ENCODE results near the gene VIM.
A peak's percentile ranks its signal among the peaks of the same experiment; 100 is the strongest.
"Not testable (repeated sequence)": the region's sequence is repeated elsewhere in the genome, so short reads cannot be mapped to it uniquely, and the experiment has no call there.

VIM gene

GRCh38 chr10:17257466-17258321 lies 29.7 kb downstream of the VIM start:
- DNase-seq = peak; percentile 75

DNA sequence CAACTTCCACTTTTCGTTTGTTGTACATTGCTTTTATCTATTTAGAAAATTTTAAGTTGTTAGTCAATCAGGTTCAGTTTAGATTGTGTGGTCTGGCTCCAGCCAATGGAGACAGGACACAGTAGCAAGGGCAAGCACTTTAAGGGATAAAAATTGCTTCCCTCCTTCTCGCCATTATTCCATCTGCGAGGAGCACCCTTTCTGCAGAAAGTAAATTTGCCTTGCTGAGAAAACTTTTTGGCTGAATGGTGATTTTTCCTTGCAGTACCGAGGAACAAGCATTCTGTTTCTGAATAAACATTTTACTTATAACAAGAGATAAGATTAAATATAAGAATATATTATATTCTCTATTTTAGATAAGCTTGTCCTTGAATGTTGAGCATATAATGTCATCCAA lies 34.5 kb downstream of the VIM start:
- DNase-seq = no peak

- no peak for DNase-seq
Measured at GRCh38 chr10:17263580-17263979, 35.5 kb downstream of the VIM start.

- DNase-seq = no peak
Measured at GRCh38 chr10:17265468-17265867, 37.4 kb downstream of the VIM start.

DNA sequence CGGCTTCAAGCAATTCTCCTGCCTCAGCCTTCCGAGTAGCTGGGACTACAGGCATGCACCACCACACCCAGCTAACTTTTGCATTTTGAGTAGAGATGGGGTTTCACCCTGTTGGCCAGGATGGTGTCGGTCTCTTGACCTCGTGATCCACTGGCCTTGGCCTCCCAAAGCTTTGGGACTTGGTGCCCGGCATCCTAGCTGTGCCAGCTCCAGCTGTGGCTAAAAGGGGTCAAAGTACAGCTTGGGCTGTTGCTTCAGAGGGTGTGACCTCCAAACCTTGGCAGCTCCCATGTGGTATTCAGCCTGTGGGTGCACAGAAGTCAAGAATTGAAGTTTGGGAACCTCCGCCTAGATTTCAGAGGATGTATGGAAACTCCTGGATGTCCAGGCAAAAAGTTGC lies 38.5 kb downstream of the VIM start:
- not testable (repeated sequence) for DNase-seq

GRCh38 chr10:17272648-17273047 lies 44.6 kb downstream of the VIM start:
- DNase-seq = no peak

DNA sequence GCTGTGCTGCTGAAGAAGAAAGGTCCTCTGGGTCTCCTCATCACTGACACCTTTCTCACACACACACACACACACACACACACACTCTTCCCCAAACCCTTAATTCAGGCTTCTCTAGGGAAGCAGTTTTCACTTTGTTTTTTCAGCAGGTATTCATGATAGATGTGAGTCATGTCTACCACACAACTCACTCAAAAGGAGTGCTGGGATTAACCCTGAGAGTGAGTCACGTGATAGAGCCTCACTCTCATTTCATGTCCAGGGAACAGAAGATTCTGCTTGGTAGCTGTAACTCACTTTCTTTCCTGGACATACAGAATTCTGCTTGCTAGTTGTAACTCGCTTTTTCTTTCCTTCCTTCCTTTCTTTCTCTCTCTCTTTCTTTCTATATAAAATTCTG lies 45.4 kb downstream of the VIM start:
- peak; percentile 73 for DNase-seq

- peak; percentile 68 for DNase-seq
Measured at GRCh38 chr10:17276756-17277424, 48.8 kb downstream of the VIM start.

DNA sequence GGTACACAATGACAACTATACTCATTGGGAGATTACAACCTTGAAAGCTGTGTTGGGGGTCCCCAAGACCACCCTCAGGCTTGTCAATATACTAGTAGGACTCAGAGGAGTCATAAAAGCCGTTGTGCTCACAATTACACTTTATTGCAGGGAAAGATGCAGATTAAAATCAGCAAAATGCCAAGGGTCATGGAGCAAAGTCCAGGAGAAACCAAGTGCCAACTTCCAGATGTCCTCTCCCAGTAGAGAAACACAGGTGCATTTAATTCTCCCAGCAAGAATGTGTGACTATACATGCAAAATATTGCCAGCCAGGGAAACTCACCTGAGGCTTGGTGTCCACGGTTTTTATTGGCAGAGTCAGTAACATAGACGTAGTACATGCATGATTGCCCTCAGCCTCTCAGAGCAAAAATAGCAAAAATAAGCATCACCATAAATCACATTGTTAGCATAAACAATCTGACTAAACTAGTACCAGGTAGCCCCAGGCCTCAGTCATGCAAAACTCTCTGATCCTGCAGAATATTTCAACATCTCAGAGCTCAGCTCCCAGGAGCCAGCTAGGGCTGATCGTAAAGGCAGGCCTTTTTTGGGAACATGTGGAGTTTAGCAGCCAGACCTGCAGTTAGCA lies 50.7 kb downstream of the VIM start:
- no peak for DNase-seq

GRCh38 chr10:17282311-17282710 lies 54.3 kb downstream of the VIM start:
- DNase-seq = no peak

DNA sequence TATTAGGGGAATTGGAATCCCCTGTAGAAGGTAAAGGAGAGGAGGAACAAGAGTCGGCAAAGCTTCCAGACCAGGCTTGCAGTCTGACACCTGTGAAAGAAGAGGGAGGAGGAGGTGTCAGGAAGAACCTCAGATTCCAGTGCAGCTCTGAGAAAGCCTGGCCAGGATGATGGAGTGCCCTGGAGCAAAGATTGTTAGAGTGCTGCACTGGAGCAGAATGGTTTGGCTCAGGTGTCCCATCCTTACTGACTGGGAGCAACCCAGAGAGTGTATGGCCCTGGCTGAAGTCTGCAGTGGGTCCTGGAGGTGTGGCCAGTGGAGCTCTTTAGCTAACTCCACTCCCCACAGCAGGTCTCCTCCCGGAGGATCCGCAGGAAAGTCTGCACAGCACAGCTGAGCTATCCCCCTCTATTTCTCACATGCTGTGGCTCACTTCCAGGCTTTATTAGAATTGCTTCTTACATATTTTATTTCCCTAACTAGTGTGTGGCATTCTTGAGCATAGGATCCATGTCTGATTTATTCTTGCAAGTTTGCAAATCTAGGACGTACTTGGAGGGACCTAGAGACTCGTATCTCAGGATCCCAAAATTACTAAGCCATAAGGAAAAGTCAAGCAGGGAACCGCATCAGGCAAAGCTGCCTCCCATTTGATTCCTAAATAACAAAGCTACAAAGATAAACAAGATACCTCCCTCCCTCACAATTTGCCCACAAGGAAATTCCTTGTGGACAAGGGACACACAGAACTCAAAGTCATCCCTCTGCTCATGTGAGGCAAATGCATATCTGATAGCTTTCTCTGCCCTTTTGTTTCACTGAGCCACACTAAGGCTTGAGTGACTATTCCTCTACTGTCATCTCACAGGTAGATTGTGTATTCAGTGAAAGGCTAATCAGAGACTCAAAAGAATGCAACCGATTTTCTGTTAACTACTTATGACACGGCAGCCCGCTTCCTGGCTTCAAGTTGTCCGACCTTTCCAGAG lies 58.8 kb downstream of the VIM start:
- DNase-seq = peak; percentile 62
